H7 (cell line): ENCODE results near the gene CKLF. TPM values are rescaled to one million over a fixed set of nuclear protein-coding genes. Genes with fewer than 3 reads are reported as not detected.

ENCODE experiments used
- DNase-seq: peaks from one replicate; pipeline ENCODE4 v3.0.0; 2012
- H3K27me3 ChIP-seq: 2 replicates; pipeline ENCODE4 v1.6.0; 2011; ENCODE audit warnings: mild to moderate bottlenecking, low read length; ENCODE audit not compliant: control insufficient read depth, insufficient read depth
- H3K36me3 ChIP-seq: replicated peaks from 2 replicates; pipeline ENCODE4 v1.5.1; 2011; ENCODE audit warnings: low read length; ENCODE audit not compliant: control insufficient read depth, insufficient read depth
- H3K4me3 ChIP-seq: 2 replicates; pipeline ENCODE4 v1.5.1; 2011; ENCODE audit warnings: low read depth, mild to moderate bottlenecking, control low read depth, low read length, moderate library complexity; ENCODE audit not compliant: insufficient read depth
- total RNA-seq: library from RNA; depleted of rRNA; stranded (reverse); fragments of >200 nt; shearing (Covaris generic); gene quantifications from 2 replicates; pipeline ENCODE4 v1.2.3, GENCODE V29; 2014

The CKLF gene
- total RNA-seq, 1 experiment from 2014 or later: 34.7 TPM

DNA sequence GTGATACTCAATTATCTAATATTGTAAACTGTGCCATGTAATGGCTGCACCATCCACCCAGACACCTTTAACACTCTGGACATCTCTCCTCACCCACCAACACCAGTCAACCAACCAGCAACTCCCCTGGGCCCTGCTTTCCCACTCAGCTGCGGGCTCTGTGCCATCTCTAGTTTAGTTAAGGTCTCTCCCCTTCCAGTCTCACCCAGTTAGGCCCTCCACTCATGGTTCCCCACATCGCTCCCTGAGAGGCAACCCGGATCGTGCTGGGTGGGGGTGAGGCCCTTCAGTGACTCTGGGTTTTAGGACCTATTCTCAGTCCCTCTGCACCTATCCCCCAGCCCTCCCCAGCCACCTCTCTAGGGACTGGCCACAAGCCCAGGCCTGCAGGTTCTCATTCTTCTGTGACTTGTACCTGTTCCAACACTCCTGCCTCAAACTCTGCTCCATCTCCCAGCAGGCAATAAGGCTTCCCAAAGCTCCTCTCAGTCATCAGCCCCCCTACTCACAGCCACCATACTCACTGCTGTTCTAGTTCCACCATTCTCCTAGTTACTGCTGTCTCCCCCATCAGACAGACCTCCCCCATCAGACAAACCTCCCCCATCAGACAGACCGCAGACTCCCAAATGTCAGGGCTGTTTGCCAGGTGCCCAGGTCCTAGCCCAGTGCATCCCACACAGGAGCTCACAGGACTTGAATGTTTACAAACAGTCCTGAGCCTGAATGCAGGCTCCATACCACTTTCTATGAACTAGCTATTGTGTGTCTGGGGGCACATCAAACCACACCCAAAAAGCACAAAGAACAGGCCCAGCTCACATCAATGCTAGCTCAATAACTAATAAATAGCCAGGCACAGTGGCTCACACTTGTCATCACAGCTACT, 5.0 kb upstream of the CKLF start:
- H3K27me3 ChIP-seq: no peaks in the 10 kb centered on the region
- no peaks in the 10 kb centered on the region for H3K36me3 ChIP-seq
- no peak overlapping the region for H3K4me3 ChIP-seq
- no peak for DNase-seq

DNA sequence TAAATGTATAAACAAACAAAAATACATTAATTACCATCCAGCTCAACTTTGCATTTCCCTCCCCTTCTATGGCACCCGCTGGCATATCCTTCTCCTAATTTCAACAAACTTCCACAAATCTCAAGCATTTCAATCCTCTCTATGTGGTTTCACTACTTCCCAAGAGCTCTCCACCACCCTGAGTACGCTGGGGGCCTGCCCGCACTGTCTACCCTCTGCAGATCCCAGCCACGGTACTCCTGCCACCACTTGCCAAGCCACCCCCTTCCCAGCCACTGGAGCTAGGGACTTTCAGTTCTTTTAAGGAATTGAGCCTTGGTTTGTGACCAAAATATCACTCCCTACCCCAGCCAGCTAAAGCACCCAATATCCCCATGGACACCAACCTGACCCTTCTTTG, 4.3 kb upstream of the CKLF start:
- Histone ChIP-seq H3K4me3 (no peak overlapping the region), H3K36me3 (no peaks in the 10 kb centered on the region), H3K27me3 (peaks cover 4% of the 10 kb centered on the region)
- DNase-seq: no peak

DNA sequence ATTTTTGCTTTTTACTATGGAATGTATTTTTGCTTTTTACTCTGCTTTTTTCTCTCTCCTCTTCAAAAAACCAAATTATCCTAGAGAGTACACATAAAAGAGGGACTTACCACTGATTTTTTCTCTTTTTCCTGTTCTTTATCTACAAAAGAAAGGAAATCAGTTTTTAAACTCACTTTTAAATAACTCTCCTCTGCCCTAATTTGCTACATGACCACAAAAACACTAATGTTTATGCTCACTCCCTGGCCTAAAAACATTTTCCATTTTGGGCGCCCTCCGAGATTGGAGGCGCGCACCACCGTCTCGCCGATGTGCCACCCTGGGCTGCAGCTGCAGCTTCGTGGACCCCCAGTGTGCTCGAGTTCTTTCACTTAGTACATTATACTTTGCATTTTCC, 3.5 kb upstream of the CKLF start:
- no peaks in the 10 kb centered on the region for H3K36me3 ChIP-seq

DNA sequence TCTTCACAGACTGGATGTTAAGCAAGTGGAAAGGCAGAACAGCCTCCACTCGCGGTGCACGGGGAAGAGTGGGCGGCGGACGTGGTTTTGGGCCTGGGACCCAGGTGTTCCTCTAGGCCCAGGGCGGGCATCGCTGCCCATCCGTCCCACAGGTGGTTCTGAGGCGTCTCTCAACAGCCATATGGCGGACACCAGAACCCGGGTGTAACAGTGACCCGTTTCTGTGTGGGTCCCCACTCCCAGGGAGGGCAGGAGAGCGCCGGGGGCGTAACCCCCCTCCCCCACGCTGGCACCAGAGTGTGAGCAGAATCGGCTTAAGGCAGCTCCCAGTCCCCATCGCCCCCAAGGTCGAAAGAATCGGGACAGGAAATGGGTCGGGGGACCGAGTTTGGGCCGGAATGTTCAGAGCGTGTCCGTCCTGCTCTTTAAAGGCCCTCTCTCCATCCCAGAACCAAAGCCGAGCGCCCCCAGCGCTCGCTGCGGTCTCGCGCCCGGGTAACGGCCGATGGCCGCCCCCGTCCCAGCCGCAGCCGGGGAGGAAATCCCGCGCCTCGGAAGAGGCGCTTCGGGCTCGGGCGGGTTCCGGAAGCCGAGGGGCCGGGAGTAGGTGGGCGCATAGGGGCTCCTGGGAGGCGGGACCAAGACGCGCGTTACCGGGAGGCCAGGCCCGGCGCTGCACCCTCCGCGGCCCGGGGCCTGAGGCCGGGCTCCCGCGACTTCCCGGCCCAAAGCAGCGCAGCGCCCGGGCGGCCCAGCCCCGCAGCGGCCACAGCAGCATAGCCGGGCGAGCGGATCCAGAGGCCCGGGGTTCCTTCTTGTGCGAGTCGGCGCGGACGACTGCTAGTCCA, 2.9 kb upstream of the CKLF start, which contains the start of gene TK2:
TK2 (minus strand) TSS at position 839 of the 848 bp plus-strand sequence; CDS start at position 778, 61 bp downstream.
- Histone ChIP-seq H3K36me3 (no peaks in the 10 kb centered on the region), H3K4me3 (peak within 1 kb of the TSS; percentile 68), H3K27me3 (peaks cover 4% of the 10 kb centered on the region)
- DNase-seq: peak; percentile 94

More for the DNA sequence above, 3.5 kb upstream of the CKLF start:
- DNase-seq: no peak
- Histone ChIP-seq H3K4me3 (peak overlapping the region; percentile 68; the same call in 1 of the 2 replicates), H3K27me3 (peaks cover 4% of the 10 kb centered on the region)

DNA sequence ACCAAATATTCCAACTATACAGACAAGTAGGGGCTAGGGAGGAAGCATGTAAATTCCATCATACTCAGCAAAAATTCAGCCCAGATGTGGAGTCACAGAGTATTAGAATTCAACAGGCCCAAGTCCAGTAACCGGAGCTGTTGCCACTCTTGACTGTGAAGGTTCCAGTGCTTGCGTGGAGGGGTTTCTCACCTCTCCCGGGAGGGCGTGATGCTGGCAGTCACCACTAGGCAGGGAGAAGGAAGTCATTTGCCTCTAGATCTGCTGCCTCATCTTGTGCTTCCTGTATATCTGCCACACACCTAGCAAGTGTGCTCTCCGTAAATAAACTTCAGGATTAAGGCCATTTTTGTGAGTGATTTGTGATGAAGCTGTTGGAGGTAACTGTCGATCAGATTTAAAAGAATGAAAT, 1.0 kb upstream of the CKLF start:
- no peaks in the 10 kb centered on the region for H3K36me3 ChIP-seq
- H3K4me3 ChIP-seq: no peak overlapping the region
- DNase-seq: peak; percentile 70
- peaks cover 4% of the 10 kb centered on the region for H3K27me3 ChIP-seq

DNA sequence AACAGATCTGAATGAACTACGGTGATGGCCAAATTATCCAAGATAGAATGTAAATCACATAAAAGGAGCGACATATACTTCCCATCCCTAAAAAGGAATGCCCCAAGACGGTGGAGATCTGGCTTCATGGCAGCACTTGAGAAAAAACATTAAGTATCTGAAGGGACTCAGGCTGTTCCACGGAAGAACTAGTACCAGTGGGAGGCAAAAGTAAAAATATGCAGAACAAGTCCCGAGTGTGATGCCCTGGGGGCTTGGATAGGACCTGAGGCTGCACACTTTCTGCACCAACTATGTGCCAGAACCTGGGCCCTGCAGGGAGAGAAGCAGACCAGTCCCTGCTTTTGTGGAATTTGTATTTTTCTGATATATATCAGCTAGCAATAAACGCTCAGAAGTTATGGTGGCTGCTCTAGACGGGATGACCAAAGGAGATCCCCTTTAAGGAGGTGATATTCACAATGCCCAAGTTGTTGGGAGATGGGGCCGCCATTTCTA, 539 bp upstream of the CKLF start:
- DNase-seq: no peak
- H3K4me3 ChIP-seq: peak overlapping the region; percentile 40
- H3K27me3 ChIP-seq: peaks cover 4% of the 10 kb centered on the region
- no peaks in the 10 kb centered on the region for H3K36me3 ChIP-seq

DNA sequence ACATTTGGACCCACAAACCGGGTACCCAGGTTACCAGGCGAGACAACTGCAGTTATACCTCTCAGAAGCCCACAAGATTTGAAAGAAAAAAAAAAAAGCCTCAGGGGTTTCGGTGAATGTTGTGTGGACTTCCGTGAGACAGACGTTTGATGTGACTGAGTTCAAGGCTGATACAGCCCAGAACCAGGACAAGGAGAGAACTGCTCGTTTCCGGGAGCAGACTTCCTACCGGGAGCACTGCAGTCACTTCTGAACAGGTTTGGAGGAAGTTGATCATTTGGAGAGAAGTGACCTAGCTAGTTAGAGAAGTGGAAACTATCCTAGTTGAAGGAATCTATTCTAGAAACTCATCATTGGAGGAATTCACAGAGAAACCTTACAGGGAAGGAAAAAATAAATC, 847 bp downstream of the CKLF start:
- Histone ChIP-seq H3K36me3 (no peaks in the 10 kb centered on the region), H3K4me3 (no peak overlapping the region), H3K27me3 (peaks cover 4% of the 10 kb centered on the region)
- DNase-seq: no peak

DNA sequence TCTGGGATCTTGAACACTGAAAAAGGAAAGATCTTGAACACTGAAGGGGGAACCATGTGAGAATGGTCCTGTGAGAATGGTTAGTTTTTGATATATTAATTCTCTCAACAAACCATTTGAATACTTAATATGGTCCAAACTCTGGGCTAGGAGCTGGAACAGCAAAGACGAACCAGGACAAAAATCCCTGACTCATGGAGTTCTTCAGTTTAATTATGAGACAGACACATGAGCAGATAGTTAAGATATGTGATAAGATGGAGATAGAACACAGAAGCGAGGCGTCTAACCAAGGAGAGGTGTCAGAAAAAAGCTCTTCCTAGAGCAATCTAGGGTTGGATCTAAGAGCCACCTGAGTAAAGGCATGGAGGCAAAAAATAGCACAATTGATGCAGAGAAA, 1.6 kb downstream of the CKLF start:
- no peak for DNase-seq
- Histone ChIP-seq H3K4me3 (no peak overlapping the region), H3K36me3 (no peaks in the 10 kb centered on the region; the same call in 1 of the 2 replicates), H3K27me3 (peaks cover 4% of the 10 kb centered on the region)

DNA sequence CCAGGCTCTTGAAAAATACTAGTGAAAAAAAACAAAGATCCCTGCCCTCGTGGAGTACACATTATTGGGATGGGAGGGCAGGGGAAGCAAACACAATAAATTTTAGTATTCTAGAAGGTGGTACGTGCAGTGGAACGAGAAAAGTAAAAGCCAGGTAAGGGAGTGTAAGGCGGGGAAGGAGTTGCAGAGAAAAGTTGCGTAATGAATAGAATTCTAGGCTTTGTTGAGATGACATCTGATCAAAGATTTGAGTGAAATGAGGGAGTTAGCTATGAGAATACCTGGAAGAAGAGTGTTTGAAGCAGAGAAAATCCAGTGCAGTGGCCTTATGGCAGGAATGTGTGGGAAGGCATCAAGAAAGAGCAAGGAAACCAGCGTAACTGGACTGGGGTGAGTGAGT, 2.1 kb downstream of the CKLF start:
- Histone ChIP-seq H3K36me3 (no peaks in the 10 kb centered on the region; the same call in 1 of the 2 replicates), H3K4me3 (no peak overlapping the region), H3K27me3 (peaks cover 4% of the 10 kb centered on the region)
- no peak for DNase-seq

DNA sequence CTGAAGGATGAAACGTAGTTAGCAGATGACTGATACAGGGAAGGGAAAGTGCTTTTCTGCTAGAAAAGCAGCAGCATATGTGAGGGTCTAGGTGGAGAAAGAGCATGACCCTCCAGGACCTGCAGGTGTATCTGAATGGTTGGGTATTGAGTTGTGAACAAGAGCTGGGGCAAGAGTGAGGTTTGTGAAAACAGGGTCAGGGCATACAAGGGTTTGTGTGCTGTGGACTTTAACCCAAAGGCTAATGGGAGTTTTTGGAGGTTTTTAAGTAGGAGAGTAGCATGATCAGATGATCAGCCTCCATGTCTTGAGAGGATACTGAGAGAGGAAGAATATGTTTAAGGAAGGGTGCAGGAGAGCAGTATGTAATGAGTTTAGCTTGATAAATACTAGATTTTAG, 7.7 kb downstream of the CKLF start:
- no peak for DNase-seq
- H3K36me3 ChIP-seq: no peaks in the 10 kb centered on the region; the same call in 1 of the 2 replicates
- no peak overlapping the region for H3K4me3 ChIP-seq
- H3K27me3 ChIP-seq: no peaks in the 10 kb centered on the region

DNA sequence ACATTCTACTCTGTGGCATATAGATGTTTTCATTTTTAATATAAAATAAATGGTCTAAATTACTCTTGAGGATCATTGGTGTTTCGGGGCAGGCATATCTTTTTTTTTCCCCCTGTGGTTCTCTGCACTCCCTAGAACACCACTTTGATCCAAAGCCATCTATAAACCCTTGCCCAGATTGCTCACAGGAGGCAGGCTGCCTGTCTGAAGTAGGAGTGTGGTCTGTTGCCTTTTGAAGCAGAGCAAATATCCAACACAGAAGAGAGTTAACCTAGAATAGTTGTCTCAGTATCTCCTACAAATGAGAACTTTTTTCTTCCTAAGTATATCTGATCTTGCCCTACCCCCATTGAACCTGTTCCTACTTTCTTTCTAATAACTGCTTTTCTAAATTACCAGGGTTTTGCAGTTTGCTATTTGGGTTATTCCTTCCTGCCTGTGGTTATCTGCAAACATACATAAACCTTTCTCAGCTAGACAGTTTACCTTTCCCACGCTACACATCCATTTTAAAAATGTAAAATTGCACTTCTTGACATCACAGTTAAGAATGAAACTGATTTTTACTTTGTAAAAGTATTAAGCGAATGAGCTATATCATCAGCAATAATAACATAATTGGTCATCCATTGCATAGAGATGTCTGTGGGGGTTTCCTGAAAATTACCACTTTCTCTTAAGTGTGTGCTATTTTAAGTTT, 9.2 kb downstream of the CKLF start:
- DNase-seq: no peak
- Histone ChIP-seq H3K27me3 (no peaks in the 10 kb centered on the region), H3K36me3 (no peaks in the 10 kb centered on the region; the same call in 1 of the 2 replicates), H3K4me3 (no peak overlapping the region)

DNA sequence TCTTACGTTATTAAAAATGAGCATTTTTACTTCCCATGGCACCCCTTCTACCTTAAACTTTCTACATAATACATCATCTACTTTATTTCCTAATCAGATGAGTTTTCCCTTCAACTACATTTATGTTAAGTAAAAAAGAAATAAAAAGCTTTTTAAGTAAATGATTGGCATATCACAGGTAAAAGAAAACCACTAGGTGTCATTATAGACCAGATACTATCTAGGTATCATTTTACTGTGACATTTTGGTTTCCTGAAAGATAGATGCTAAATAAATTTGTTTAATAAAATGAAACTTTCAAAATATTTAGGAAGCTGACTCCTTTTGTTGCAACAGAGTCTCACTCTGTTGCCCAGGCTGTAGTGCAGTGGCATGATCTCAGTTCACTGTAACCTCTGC, 10.0 kb downstream of the CKLF start:
- H3K36me3 ChIP-seq: no peaks in the 10 kb centered on the region; the same call in 1 of the 2 replicates
- no peak for DNase-seq
- no peaks in the 10 kb centered on the region for H3K27me3 ChIP-seq
- H3K4me3 ChIP-seq: no peak overlapping the region

DNA sequence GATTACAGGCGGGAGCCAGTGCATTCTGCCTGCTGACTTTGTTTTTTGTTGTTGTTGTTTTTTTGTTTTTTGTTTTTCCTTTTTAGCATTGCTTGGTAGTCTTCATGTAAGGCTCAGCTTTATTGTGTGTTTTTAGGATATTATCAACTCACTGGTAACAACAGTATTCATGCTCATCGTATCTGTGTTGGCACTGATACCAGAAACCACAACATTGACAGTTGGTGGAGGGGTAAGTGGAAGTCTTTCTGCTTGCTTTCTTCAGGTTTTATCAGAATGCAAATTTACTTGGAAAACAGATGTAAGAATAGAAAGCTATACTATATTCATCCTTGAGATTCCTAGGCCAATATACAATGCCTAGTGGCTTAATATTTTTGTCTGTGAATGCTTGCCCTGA, 10.6 kb downstream of the CKLF start:
- Histone ChIP-seq H3K27me3 (no peaks in the 10 kb centered on the region), H3K36me3 (no peaks in the 10 kb centered on the region; the same call in 1 of the 2 replicates), H3K4me3 (no peak overlapping the region)
- DNase-seq: no peak
